SK-N-SH treated with all-trans-retinoic acid at 6 μM for 48 hours (cell line): ENCODE data around the gene TMEM170A.

Experiments
- CSDC2 ChIP-seq: fragments of 250-450 bp; sonication (Bioruptor Pico); IDR thresholded peaks from 2 replicates; pipeline ENCODE4 v1.5.0; 2020; ENCODE audit warnings: mild to moderate bottlenecking, moderate library complexity
- RARB ChIP-seq: fragments of 250-450 bp; sonication (Bioruptor Pico); IDR thresholded peaks from 2 replicates; pipeline ENCODE4 v1.8.0; 2021; ENCODE audit warnings: mild to moderate bottlenecking, moderate library complexity

DNA sequence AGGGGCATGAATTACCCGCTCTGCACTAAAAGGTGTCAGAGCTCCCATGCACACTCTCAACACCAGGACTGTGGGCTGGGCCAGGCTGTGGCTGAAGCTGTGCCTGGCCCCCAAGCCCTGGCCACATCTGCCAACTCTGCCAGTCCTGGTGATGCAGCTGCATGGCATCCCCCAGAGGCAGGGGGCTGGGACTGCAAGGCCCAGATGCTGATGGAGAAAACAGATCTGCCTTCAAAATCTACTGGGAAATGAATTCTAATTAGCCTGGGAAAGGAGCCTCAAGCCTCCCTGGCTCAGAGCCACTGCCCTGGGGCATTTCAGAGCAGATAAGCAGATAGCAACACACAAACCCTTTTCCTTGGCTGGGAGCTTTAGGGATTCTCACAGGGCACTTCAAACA is 27.4 kb upstream of the TMEM170A start:
- no peak for TF ChIP-seq CSDC2 (CRISPR knock-in tag)
- TF ChIP-seq RARB (CRISPR knock-in tag), result no peak
